ENCODE results near the gene M1AP. TPM values are rescaled to one million over a fixed set of nuclear protein-coding genes. Genes with fewer than 3 reads are reported as not detected.

M1AP gene
- total RNA-seq, 1 experiment from 2014 or later: not detected

DNA sequence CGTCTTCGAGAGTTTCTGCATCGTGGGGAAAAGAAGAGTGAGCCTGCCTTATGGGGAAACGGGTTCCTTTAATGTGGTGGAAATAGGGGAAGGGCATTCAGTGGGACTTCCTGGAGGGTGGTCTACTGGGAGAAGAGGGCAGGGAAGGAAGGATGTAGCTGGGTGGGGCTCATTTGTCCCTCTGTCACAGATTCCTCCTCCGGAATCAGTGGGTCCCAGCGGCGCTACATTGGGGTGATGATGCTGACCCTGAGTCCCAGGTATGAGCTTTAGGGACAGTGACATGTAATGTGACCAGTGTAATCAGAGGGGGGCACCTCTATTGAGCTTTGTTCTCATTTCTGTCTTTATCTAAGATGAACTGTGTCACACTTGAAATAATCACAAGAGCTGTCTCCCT is 116.5 kb downstream of the M1AP start:
- no peak for TF ChIP-seq EZH2 (IDR thresholded peaks at IDR 0.05; ENCODE audit: low read length, unreplicated experiment)
- TF ChIP-seq, protein P1, sequence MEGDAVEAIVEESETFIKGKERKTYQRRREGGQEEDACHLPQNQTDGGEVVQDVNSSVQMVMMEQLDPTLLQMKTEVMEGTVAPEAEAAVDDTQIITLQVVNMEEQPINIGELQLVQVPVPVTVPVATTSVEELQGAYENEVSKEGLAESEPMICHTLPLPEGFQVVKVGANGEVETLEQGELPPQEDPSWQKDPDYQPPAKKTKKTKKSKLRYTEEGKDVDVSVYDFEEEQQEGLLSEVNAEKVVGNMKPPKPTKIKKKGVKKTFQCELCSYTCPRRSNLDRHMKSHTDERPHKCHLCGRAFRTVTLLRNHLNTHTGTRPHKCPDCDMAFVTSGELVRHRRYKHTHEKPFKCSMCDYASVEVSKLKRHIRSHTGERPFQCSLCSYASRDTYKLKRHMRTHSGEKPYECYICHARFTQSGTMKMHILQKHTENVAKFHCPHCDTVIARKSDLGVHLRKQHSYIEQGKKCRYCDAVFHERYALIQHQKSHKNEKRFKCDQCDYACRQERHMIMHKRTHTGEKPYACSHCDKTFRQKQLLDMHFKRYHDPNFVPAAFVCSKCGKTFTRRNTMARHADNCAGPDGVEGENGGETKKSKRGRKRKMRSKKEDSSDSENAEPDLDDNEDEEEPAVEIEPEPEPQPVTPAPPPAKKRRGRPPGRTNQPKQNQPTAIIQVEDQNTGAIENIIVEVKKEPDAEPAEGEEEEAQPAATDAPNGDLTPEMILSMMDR (conservative IDR thresholded peaks at IDR 0.05; ENCODE audit: low read depth, low read length): no peak
- TF ChIP-seq EZH2phosphoT487 (IDR thresholded peaks at IDR 0.05; ENCODE audit: borderline replicate concordance, low read length): no peak
- no TSS peak for BruUV-seq (replicated peaks)
- Histone ChIP-seq H3K36me3 (ENCODE audit: low read depth, low read length) (peaks cover 22% of the 10 kb centered on the region), H3K9me3 (ENCODE audit: low read length) (no peaks in the 10 kb centered on the region), H2AFZ (ENCODE audit: low read length) (no peak overlapping the region), H3K27me3 (ENCODE audit: low read length) (no peaks in the 10 kb centered on the region), H3K9me2 (replicated peaks; ENCODE audit: low read length) (no peaks in the 10 kb centered on the region), H3K79me2 (ENCODE audit: low read length) (peaks cover 43% of the 10 kb centered on the region), H3F3A (ENCODE audit: low read length, unreplicated experiment) (no peaks in the 10 kb centered on the region), H3K27ac (ENCODE audit: low read length) (no peak overlapping the region), H3K4me1 (ENCODE audit: insufficient read depth, low read length) (peaks cover 20% of the 10 kb centered on the region), H4K20me1 (ENCODE audit: low read length) (0 out of 2 replicates have a peak, but pooled peaks cover 7% of the 10 kb centered on the region), H3K4me3 (ENCODE audit: low read length) (peak overlapping the region; percentile 93; the same call in 1 of the 2 replicates), H3K4me2 (ENCODE audit: low read length) (peak overlapping the region; percentile 96), H3K9ac (ENCODE audit: low read length) (no peak overlapping the region)
- CTCF ChIA-PET: interaction anchor here (0.6 kb wide), 1 partner anchor 49 kb away, joined by 5 read pairs; the partner anchor contains the start of genes CCDC142 and TTC31
- ATAC-seq: no peak
- intact Hi-C loops (cut with micrococcal nuclease): loop anchor here (5.0 kb wide), 1 partner anchor 56 kb away; no protein-coding TSS in a partner anchor
- POLR2A ChIA-PET (ENCODE audit: unreplicated experiment): no interaction called here
- no peak for DNase-seq

DNA sequence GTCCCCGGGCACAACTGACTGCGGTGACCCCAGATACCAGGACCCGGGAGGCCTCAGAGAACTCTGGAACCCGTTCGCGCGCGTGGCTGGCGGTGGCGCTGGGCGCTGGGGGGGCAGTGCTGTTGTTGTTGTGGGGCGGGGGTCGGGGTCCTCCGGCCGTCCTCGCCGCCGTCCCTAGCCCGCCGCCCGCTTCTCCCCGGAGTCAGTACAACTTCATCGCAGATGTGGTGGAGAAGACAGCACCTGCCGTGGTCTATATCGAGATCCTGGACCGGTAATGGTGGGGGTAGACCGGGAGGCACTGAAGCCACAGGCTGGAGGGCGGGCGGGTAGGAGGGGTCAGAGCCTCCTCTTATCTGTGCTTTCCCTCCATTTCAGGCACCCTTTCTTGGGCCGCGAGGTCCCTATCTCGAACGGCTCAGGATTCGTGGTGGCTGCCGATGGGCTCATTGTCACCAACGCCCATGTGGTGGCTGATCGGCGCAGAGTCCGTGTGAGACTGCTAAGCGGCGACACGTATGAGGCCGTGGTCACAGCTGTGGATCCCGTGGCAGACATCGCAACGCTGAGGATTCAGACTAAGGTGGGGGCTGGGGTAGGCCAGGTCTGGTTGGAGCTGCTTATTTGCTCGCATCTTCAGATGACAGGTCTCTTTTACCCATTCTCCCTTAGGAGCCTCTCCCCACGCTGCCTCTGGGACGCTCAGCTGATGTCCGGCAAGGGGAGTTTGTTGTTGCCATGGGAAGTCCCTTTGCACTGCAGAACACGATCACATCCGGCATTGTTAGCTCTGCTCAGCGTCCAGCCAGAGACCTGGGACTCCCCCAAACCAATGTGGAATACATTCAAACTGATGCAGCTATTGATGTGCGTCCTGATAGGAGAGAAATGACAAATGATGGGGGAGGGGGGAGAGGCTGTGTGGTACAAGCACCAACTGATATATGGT is 117.6 kb downstream of the M1AP start:
- H3F3A ChIP-seq (ENCODE audit: low read length, unreplicated experiment): no peaks in the 10 kb centered on the region
- no peaks in the 10 kb centered on the region for H3K9me3 ChIP-seq (ENCODE audit: low read length)
- peak overlapping the region; percentile 78 for H2AFZ ChIP-seq (ENCODE audit: low read length)
- ChIA-PET POLR2A (ENCODE audit: unreplicated experiment) (interaction anchor here (0.5 to 0.7 kb wide), 2 partner anchors 13 to 46 kb away, joined by 3 read pairs; no protein-coding TSS in a partner anchor), CTCF (interaction anchor here (0.6 kb wide), 1 partner anchor 129 kb away, joined by 4 read pairs; no protein-coding TSS in a partner anchor)
- ATAC-seq (peak; percentile 8), DNase-seq (peak; percentile 38)
- no peaks in the 10 kb centered on the region for H3K9me2 ChIP-seq (replicated peaks; ENCODE audit: low read length)
- H3K4me1 ChIP-seq (ENCODE audit: insufficient read depth, low read length): peaks cover 20% of the 10 kb centered on the region
- TSS peak; percentile 32 for BruUV-seq (replicated peaks)
- H4K20me1 ChIP-seq (ENCODE audit: low read length): 0 out of 2 replicates have a peak, but pooled peaks cover 7% of the 10 kb centered on the region
- H3K9ac ChIP-seq (ENCODE audit: low read length): peak overlapping the region; percentile 98
- H3K4me3 ChIP-seq (ENCODE audit: low read length): peak overlapping the region; percentile 93
- H3K4me2 ChIP-seq (ENCODE audit: low read length): peak overlapping the region; percentile 96
- H3K79me2 ChIP-seq (ENCODE audit: low read length): peaks cover 43% of the 10 kb centered on the region
- TF ChIP-seq EZH2 (IDR thresholded peaks at IDR 0.05; ENCODE audit: low read length, unreplicated experiment) (no peak), EZH2phosphoT487 (IDR thresholded peaks at IDR 0.05; ENCODE audit: borderline replicate concordance, low read length) (no peak)
- TF ChIP-seq, protein P1 (conservative IDR thresholded peaks at IDR 0.05; ENCODE audit: low read depth, low read length): no peak
- H3K36me3 ChIP-seq (ENCODE audit: low read depth, low read length): peaks cover 33% of the 10 kb centered on the region
- no peak overlapping the region for H3K27ac ChIP-seq (ENCODE audit: low read length)
- intact Hi-C loops (cut with micrococcal nuclease): loop anchor here (5.0 kb wide), 1 partner anchor 57 kb away; no protein-coding TSS in a partner anchor
- H3K27me3 ChIP-seq (ENCODE audit: low read length): no peaks in the 10 kb centered on the region
